IMR-90 (cell line): ENCODE results near the gene CALCOCO1. TPM values are rescaled to one million over a fixed set of nuclear protein-coding genes. Genes with fewer than 3 reads are reported as not detected.

Source experiments
- ATAC-seq: fragments of 200-7000 bp; cut with Tn5 transposase; 2 replicates; pipeline ENCODE4 v1.9.1; 2020; ENCODE audit warnings: low read depth, mild to moderate bottlenecking, moderate library complexity
- BruUV-seq: library from RNA; stranded (reverse); fragments of 400-500 nt; replicated peaks from 2 replicates; lab custom pipeline; 2021; lab: Mats Ljungman, UMichigan
- CTCF ChIA-PET: fragments of 300-600 bp; formaldehyde crosslinking; extraction: SDS; loops from one replicate; lab custom pipeline; 2021; ENCODE audit warnings: antibody characterized with exemption; lab: Yijun Ruan, JAX
- POLR2A ChIA-PET: fragments of 300-600 bp; sonication (Branson Sonifier 250); formaldehyde crosslinking; loops from one replicate; lab custom pipeline; 2022; ENCODE audit warnings: antibody characterized with exemption; ENCODE audit not compliant: unreplicated experiment; lab: Charles Lee
- DNase-seq: peaks from one replicate; pipeline ENCODE4 v3.0.0; 2013
- H2AFZ ChIP-seq: replicated peaks from 2 replicates; pipeline ENCODE3; 2013; ENCODE audit warnings: low read length, mild to moderate bottlenecking; ENCODE audit not compliant: poor library complexity
- H2AK5ac ChIP-seq: 2 replicates; pipeline ENCODE4 v1.6.1; 2013; ENCODE audit warnings: low read depth, low read length, inconsistent platforms
- H2AK9ac ChIP-seq: replicated peaks from 2 replicates; pipeline ENCODE3; 2013; ENCODE audit warnings: mild to moderate bottlenecking, low read depth, low read length, moderate library complexity; ENCODE audit not compliant: poor library complexity
- H2BK120ac ChIP-seq: 2 replicates; pipeline ENCODE4 v1.6.1; 2013; ENCODE audit warnings: low read depth, low read length, inconsistent platforms
- H2BK15ac ChIP-seq: 3 replicates; pipeline ENCODE4 v1.6.1; 2013; ENCODE audit warnings: low read depth, low read length, inconsistent platforms
- H2BK20ac ChIP-seq: 2 replicates; pipeline ENCODE4 v1.6.1; 2013; ENCODE audit warnings: low read depth, mild to moderate bottlenecking, inconsistent platforms, low read length, moderate library complexity
- H2BK5ac ChIP-seq: 2 replicates; pipeline ENCODE4 v1.6.1; 2013; ENCODE audit warnings: mild to moderate bottlenecking, low read depth, low read length, inconsistent platforms; ENCODE audit not compliant: poor library complexity, severe bottlenecking
- H3K14ac ChIP-seq: replicated peaks from 2 replicates; pipeline ENCODE4 v1.6.1; 2013; ENCODE audit warnings: low read depth, low read length, inconsistent platforms
- H3K18ac ChIP-seq: 2 replicates; pipeline ENCODE4 v1.6.1; 2013; ENCODE audit warnings: low read depth, low read length, control low read depth
- H3K23ac ChIP-seq: 2 replicates; pipeline ENCODE4 v1.6.1; 2013; ENCODE audit warnings: low read depth, low read length, inconsistent platforms
- H3K27ac ChIP-seq: 2 replicates; pipeline ENCODE4 v1.5.1; 2013; ENCODE audit warnings: mild to moderate bottlenecking, control low read depth, low read length; ENCODE audit not compliant: insufficient read depth
- H3K27me3 ChIP-seq: 2 replicates; pipeline ENCODE4 v1.6.1; 2013; ENCODE audit warnings: low read length; ENCODE audit not compliant: control insufficient read depth, insufficient read depth
- H3K36me3 ChIP-seq: 2 replicates; pipeline ENCODE4 v1.6.1; 2013; ENCODE audit warnings: low read length, mixed read lengths; ENCODE audit not compliant: control insufficient read depth, insufficient read depth
- H3K4ac ChIP-seq: 2 replicates; pipeline ENCODE4 v1.6.1; 2013; ENCODE audit warnings: low read depth, low read length, inconsistent platforms
- H3K4me1 ChIP-seq: 2 replicates; pipeline ENCODE4 v1.6.1; 2013; ENCODE audit warnings: low read length, mixed read lengths; ENCODE audit not compliant: control insufficient read depth, insufficient read depth
- H3K4me2 ChIP-seq: 2 replicates; pipeline ENCODE4 v1.6.1; 2013; ENCODE audit warnings: low read depth, mild to moderate bottlenecking, control low read depth, low read length, moderate library complexity
- H3K4me3 ChIP-seq: 2 replicates; pipeline ENCODE4 v1.5.1; 2013; ENCODE audit warnings: low read depth, mild to moderate bottlenecking, control low read depth, low read length, moderate library complexity; ENCODE audit not compliant: insufficient read depth
- H3K56ac ChIP-seq: 2 replicates; pipeline ENCODE4 v1.6.1; 2013; ENCODE audit warnings: low read length, inconsistent platforms; ENCODE audit not compliant: insufficient read depth; ENCODE audit errors: extremely low read depth
- H3K79me1 ChIP-seq, 2 experiments: 2 replicates each; pipeline ENCODE4 v1.6.1; 2013; ENCODE audit warnings: low read length in 2 of 2, inconsistent platforms in 1 of 2, low read depth in 1 of 2
- H3K9ac ChIP-seq: 2 replicates; pipeline ENCODE4 v1.6.1; 2013; ENCODE audit warnings: low read depth, low read length, control low read depth
- H3K9me1 ChIP-seq: 2 replicates; pipeline ENCODE4 v1.6.1; 2013; ENCODE audit warnings: low read length, inconsistent platforms; ENCODE audit not compliant: insufficient read depth
- H3K9me3 ChIP-seq: 2 replicates; pipeline ENCODE4 v1.6.1; 2013; ENCODE audit warnings: low read length; ENCODE audit not compliant: control insufficient read depth, insufficient read depth
- H4K20me1 ChIP-seq: 2 replicates; pipeline ENCODE4 v1.6.1; 2013; ENCODE audit warnings: low read length, inconsistent platforms; ENCODE audit not compliant: insufficient read depth
- H4K5ac ChIP-seq: 2 replicates; pipeline ENCODE4 v1.6.1; 2013; ENCODE audit warnings: mild to moderate bottlenecking, low read depth, low read length, control low read depth
- H4K8ac ChIP-seq, 2 experiments: 2 replicates each; pipeline ENCODE4 v1.6.1; 2013; ENCODE audit warnings: low read depth in 2 of 2, low read length in 2 of 2, control low read depth in 1 of 2, inconsistent platforms in 1 of 2
- H4K91ac ChIP-seq: 2 replicates; pipeline ENCODE4 v1.6.1; 2013; ENCODE audit warnings: low read depth, low read length, inconsistent platforms; ENCODE audit not compliant: insufficient read depth
- NFE2L2 ChIP-seq: fragments of 150-350 bp; IDR thresholded peaks from 2 replicates; pipeline ENCODE4 v1.6.1; 2016; ENCODE audit warnings: low read depth, mild to moderate bottlenecking, low read length
- WGBS, 2 experiments: methylation state at CpG; one replicate each; pipeline versions ENCODE4 v1.1.5 to v1.1.7; 2013; ENCODE audit warnings: missing lambda C conversion rate in 2 of 2; ENCODE audit not compliant: insufficient read length in 1 of 2; ENCODE audit errors: extremely low coverage in 2 of 2; 5-methylcytosine and 5-hydroxymethylcytosine counted together
- dilution Hi-C: fragments of 300-500 bp; cut with HindIII; formaldehyde crosslinking; loops from one replicate; pipeline ENCODE4 v1.14.3; 2018; ENCODE audit warnings: low sequenced_read_pairs; ENCODE audit not compliant: unreplicated experiment
- in situ Hi-C: fragments of 300-500 bp; cut with MboI; formaldehyde crosslinking; loops from 3 replicates; pipeline ENCODE4 v1.14.3; 2019; ENCODE audit warnings: low sequenced_read_pairs, inconsistent platforms, mixed read lengths
- intact Hi-C: fragments of 100-400 bp; cut with micrococcal nuclease; formaldehyde crosslinking; loops from 2 replicates; pipeline ENCODE4 v1.10.0; 2022
- polyA plus RNA-seq, 3 experiments: library from polyadenylated mRNA; depleted of rRNA; stranded (reverse); fragments of >200 nt; gene quantifications; 2 replicates each; pipeline ENCODE4 v1.2.3, GENCODE V29; 2012; ENCODE audit warnings: low replicate concordance in 1 of 3
- total RNA-seq: library from RNA; depleted of rRNA; stranded (reverse); fragments of >200 nt; gene quantifications from 2 replicates; pipeline ENCODE4 v1.2.3, GENCODE V29; 2012

The CALCOCO1 gene
- total and polyA plus RNA-seq, 2 of the 4 experiments (the other 2 are of a cell fraction): 156 to 169 TPM

DNA sequence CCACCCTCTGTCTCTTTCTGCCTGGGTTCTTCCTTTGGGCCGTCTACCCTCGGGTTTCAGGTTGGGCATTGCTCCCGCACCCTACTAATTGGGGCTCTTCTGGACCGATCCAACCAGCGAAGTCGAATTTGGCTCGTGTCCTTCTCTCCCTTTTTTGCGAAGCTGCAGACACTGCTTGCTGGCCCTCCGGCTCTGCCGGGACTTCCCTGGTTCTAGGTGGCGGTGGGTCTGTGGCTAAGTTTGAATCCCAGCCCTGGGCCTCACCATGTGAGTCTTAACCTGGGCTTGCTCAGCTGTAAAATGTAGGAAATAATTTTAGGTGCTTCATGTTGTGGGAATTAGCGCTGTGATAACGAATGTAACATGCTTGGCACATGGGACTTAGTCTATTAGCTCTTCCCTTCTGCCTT, 24.9 kb upstream of the CALCOCO1 start:
- H3K27ac ChIP-seq: no peak overlapping the region
- 38% methylated on average over 7 of the region's 13 CpGs; no CpG with 5 or more reads in 1 of the 2 experiments for WGBS, 2 experiments
- peaks cover 84% of the 10 kb centered on the region for H3K27me3 ChIP-seq
- no peak overlapping the region for H4K5ac ChIP-seq
- no peak overlapping the region for H2AK9ac ChIP-seq
- ATAC-seq (no peak), DNase-seq (no peak)
- CTCF ChIA-PET: interaction anchor here (1.3 kb wide), 1 partner anchor 9 kb away, joined by 6 read pairs; no protein-coding TSS in a partner anchor
- POLR2A ChIA-PET: no interaction called here
- no peak overlapping the region for H3K4me2 ChIP-seq
- no peak overlapping the region for H3K18ac ChIP-seq
- no peak overlapping the region for H3K4me3 ChIP-seq
- H3K79me1 ChIP-seq: no peaks in the 10 kb centered on the region
- H3K9me1 ChIP-seq: no peaks in the 10 kb centered on the region
- no peak overlapping the region for H3K56ac ChIP-seq
- H2BK20ac ChIP-seq: no peak overlapping the region
- peak overlapping the region; percentile 9 for H2AFZ ChIP-seq
- no peak overlapping the region for H2BK120ac ChIP-seq
- dilution Hi-C loops (no loop called here), in situ Hi-C loops (no loop called here), intact Hi-C loops (no loop called here)
- no peak overlapping the region for H2BK5ac ChIP-seq
- H2AK5ac ChIP-seq: no peak overlapping the region
- no peak for TF ChIP-seq NFE2L2
- peaks cover 2% of the 10 kb centered on the region; the same call in 1 of the 2 replicates for H3K9me3 ChIP-seq
- H3K4me1 ChIP-seq: peaks cover 6% of the 10 kb centered on the region
- BruUV-seq: no TSS peak
- no peak overlapping the region for H4K91ac ChIP-seq
- no peak overlapping the region for H3K23ac ChIP-seq
- H4K20me1 ChIP-seq: no peaks in the 10 kb centered on the region
- H2BK15ac ChIP-seq: no peak overlapping the region
- no peak overlapping the region for H3K9ac ChIP-seq
- no peak overlapping the region for H4K8ac ChIP-seq
- H3K4ac ChIP-seq: no peak overlapping the region
- no peaks in the 10 kb centered on the region for H3K36me3 ChIP-seq
- no peak overlapping the region for H3K14ac ChIP-seq
